ENCODE measurements around the gene NXPH3. TPM values are rescaled to one million over a fixed set of nuclear protein-coding genes. Genes with fewer than 3 reads are reported as not detected.
A peak's percentile ranks its signal among the peaks of the same experiment; 100 is the strongest.

The NXPH3 gene
- total and polyA plus RNA-seq, 9 of the 15 experiments (the other 6 are each of a cell fraction or from before 2014, with no cell fraction given) = 0.04 to 0.27 (median 0.07) TPM; not detected in 2

- TF ChIP-seq ZNF511 (CRISPR knock-in tag; IDR thresholded peaks at IDR 0.05) = peak; percentile 43; the same call in 1 of the 2 replicates
- peak; percentile 44 for TF ChIP-seq CBFA2T2 (conservative IDR thresholded peaks at IDR 0.05)
- TF ChIP-seq TSC22D4 (tag; IDR thresholded peaks at IDR 0.05) = no peak
- no peak for TF ChIP-seq CREB3L1 (IDR thresholded peaks at IDR 0.05; ENCODE audit: borderline replicate concordance, low read depth)
- no peak for TF ChIP-seq BRF1 (IDR thresholded peaks at IDR 0.05; ENCODE audit: borderline replicate concordance, extremely low read depth, insufficient read length)
- TF ChIP-seq GATA2 (CRISPR knock-in tag; IDR thresholded peaks at IDR 0.05) = no peak
- TF ChIP-seq ILF3 (IDR thresholded peaks at IDR 0.05; ENCODE audit: borderline replicate concordance) = no peak
- TF ChIP-seq TCF15 (CRISPR knock-in tag; IDR thresholded peaks at IDR 0.05) = no peak
- TF ChIP-seq FOXO4 (CRISPR knock-in tag; IDR thresholded peaks at IDR 0.05) = no peak
- no peak for TF ChIP-seq NR2C1 (IDR thresholded peaks at IDR 0.05)
- 0 out of 2 replicates have a peak, but pooled peaks have one; percentile 40 for TF ChIP-seq NR2C1 (tag; IDR thresholded peaks at IDR 0.05)
- no peak for TF ChIP-seq ZNF584 (CRISPR knock-in tag; IDR thresholded peaks at IDR 0.05; ENCODE audit: low read depth)
- TF ChIP-seq SMAD3 (CRISPR knock-in tag; conservative IDR thresholded peaks at IDR 0.05) = no peak
- peak in 1 of 2 experiments; percentile 89; a peak in 3 of 4 replicates for TF ChIP-seq RCOR1 (IDR thresholded peaks at IDR 0.05; ENCODE audit: borderline replicate concordance in 1 of 2, low read depth in 2 of 2, low read length in 2 of 2)
- no peak for TF ChIP-seq RBM15 (IDR thresholded peaks at IDR 0.05; ENCODE audit: insufficient read depth, low read length)
- no peak for TF ChIP-seq ZNF445 (CRISPR knock-in tag; IDR thresholded peaks at IDR 0.05; ENCODE audit: low read depth)
- TF ChIP-seq TEAD2 (tag; IDR thresholded peaks at IDR 0.05) = no peak
- TF ChIP-seq CBFA2T3 (IDR thresholded peaks at IDR 0.05) = peak; percentile 79
- TF ChIP-seq ZBTB8A (IDR thresholded peaks at IDR 0.05; ENCODE audit: partially characterized antibody) = no peak
- TF ChIP-seq SIRT6 (IDR thresholded peaks at IDR 0.05; ENCODE audit: low read depth, low read length) = no peak
- TF ChIP-seq ZNF212 (CRISPR knock-in tag; IDR thresholded peaks at IDR 0.05) = no peak
- no peak for TF ChIP-seq ZNF717 (CRISPR knock-in tag; IDR thresholded peaks at IDR 0.05)
- no peak for TF ChIP-seq MEF2A (IDR thresholded peaks at IDR 0.05; ENCODE audit: control insufficient read depth, low read depth, low read length)
- TF ChIP-seq NR0B1 (IDR thresholded peaks at IDR 0.05; ENCODE audit: partially characterized antibody) = no peak
- no peak for TF ChIP-seq SNIP1 (IDR thresholded peaks at IDR 0.05; ENCODE audit: low read depth)
Observed at GRCh38 chr17:49577650-49577934, 1.9 kb downstream of the NXPH3 start (continued).

Measured in K562 (cell line).